NB4 (cell line): Measurements from ENCODE around the gene SFI1.

Experiments
- DNase-seq: peaks from one replicate; pipeline ENCODE4 v3.0.0; 2010; ENCODE audit warnings: low read depth
- H3K4me3 ChIP-seq: one replicate; pipeline ENCODE4 v1.5.1; 2011; ENCODE audit warnings: mild to moderate bottlenecking, low read depth, low read length, moderate library complexity
- MYC ChIP-seq: IDR thresholded peaks from 2 replicates; pipeline ENCODE4 v1.6.1; 2011; ENCODE audit warnings: low read depth, low read length
- POLR2A ChIP-seq: IDR thresholded peaks from 2 replicates; pipeline ENCODE4 v1.6.1; 2011; ENCODE audit warnings: mild to moderate bottlenecking; ENCODE audit not compliant: insufficient read length; ENCODE audit errors: extremely low read depth
- TF ChIP-seq, protein P1 (sequence below): IDR thresholded peaks from one replicate; pipeline ENCODE4 v1.5.1; 2012; ENCODE audit warnings: low read depth, low read length
- TF ChIP-seq, protein P2 (sequence below): IDR thresholded peaks from 2 replicates; pipeline ENCODE4 v1.6.1; 2011; ENCODE audit warnings: low read depth, low read length

SFI1 gene

DNA sequence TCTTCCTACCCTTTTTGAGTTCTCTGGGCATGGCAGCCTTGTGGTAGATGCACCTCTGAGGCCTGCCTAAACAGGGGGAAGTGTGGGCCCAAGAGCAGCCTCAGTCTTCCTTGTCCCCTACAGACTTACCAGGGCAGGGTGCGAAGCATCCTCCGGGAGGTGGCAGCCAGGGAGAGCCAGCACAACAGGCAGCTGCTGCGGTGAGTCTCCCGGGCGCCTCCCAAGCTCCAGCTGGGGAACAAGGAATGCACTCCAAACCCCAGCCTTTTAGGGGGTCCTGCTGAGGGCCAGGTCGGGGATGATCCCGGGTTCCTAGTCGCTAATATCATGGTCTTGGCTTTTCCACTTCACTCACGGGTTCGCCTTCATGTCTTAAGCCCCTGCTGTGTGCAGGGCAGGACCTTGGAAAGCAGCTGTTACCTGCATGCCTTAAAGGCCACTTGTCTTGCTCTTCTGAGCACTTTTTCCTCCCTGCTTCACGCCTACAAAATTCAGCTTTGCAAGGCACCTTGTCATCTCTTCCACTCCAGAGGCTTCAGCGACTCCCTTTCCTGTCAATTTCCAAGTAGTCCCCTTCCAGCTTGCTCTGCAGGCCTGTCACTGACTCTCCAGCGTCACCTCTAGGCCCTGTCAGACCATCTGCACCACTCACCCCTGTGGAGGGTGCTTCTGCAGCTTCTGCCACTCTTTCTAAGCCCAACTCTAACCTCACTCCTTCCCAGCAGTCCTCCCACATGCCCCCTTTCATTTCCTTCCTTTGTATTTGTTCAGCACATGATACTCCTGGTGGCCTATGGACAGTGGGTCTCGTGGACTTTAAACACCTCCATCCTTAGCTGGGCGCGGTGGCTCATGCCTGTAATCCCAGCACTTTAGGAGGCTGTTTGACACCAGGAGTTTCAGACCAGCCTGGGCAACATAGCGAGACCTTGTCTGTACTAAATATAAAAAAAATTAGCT is 108.7 kb downstream of the SFI1 start:
- H3K4me3 ChIP-seq, result no peak overlapping the region
- no peak for TF ChIP-seq MYC
- TF ChIP-seq, protein P1, sequence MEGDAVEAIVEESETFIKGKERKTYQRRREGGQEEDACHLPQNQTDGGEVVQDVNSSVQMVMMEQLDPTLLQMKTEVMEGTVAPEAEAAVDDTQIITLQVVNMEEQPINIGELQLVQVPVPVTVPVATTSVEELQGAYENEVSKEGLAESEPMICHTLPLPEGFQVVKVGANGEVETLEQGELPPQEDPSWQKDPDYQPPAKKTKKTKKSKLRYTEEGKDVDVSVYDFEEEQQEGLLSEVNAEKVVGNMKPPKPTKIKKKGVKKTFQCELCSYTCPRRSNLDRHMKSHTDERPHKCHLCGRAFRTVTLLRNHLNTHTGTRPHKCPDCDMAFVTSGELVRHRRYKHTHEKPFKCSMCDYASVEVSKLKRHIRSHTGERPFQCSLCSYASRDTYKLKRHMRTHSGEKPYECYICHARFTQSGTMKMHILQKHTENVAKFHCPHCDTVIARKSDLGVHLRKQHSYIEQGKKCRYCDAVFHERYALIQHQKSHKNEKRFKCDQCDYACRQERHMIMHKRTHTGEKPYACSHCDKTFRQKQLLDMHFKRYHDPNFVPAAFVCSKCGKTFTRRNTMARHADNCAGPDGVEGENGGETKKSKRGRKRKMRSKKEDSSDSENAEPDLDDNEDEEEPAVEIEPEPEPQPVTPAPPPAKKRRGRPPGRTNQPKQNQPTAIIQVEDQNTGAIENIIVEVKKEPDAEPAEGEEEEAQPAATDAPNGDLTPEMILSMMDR, result no peak
- TF ChIP-seq POLR2A, result no peak
- TF ChIP-seq, protein P2, sequence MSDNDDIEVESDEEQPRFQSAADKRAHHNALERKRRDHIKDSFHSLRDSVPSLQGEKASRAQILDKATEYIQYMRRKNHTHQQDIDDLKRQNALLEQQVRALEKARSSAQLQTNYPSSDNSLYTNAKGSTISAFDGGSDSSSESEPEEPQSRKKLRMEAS, result no peak
- DNase-seq, result peak; percentile 2

DNA sequence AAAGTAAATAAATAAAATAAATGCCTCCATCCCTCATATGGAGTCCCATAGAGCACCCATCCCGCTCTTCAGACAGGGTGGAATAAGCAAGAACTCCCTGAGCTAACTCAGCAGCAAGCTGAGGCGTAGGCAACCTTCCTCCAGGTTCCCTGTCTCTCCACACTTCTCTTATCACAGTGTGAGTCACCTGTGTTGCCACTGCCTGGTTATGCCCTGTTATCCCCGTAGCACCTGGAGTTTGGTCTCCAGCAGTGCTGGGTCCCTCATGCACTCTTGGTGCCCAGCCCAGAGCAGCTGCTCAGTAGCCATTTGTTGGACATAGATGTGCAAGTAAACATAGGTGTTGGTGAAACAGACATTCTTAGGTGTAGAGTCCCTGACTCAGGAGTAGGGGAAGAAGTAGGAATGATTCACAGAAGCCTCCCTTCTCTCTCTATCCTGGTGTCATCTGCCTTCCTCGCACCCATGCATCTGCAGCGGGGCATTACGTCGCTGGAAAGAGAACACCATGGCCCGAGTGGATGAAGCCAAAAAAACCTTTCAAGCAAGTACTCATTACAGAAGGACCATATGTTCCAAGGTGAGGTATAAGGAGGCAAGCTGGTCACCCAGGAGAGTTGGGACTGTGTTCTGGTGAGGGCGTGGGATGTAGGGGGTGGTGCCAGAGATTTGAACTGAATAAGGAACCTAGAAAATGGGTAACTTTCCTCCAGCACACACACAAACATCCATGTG is 109.7 kb downstream of the SFI1 start:
- no peak for DNase-seq

DNA sequence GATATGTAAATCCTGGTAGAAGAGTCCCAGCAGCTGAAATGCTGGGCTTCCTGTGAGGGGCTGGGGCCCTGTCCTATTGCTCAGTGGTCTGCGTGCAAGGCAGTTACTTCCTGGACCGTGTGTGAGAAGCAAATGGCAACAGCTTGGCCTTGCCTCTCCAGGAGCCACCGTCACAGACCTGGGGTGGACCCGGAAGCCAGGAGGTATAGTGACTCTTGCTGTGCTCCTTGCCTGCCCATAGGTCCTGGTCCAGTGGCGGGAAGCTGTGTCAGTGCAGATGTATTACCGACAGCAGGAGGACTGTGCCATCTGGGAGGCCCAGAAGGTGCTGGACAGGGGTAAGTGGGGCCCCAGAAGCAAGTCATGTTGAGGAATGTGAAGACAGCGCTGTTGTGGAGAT is 111.4 kb downstream of the SFI1 start:
- DNase-seq, result no peak
- TF ChIP-seq POLR2A (no peak), MYC (no peak)
- TF ChIP-seq, protein P2, result no peak
- TF ChIP-seq, protein P1, result no peak
- H3K4me3 ChIP-seq, result no peak overlapping the region

More for the DNA sequence above, 109.7 kb downstream of the SFI1 start:
- H3K4me3 ChIP-seq, result no peak overlapping the region
- TF ChIP-seq, protein P1, result no peak
- TF ChIP-seq POLR2A, result no peak

DNA sequence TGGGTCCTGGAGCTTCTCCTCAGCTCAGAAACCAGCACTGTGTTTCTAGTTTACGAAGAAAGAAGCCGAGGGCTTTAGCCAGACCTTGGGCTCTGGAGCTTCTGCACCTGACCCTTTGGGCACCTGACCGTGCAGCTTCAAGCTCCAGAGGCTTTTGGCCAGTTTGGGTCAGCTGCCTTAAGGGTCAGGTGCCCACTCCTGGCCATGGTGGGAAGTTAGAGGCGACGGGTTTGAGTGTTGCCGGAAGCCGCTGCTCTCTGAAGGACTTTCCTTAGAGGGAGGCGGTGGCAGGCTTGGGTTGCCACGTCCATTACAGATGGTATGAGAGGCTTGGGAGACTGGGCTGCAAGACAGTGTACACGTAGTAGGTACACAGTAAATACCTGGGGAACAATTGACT is 113.4 kb downstream of the SFI1 start:
- no peak for TF ChIP-seq MYC
- TF ChIP-seq, protein P1, result no peak
- no peak for TF ChIP-seq POLR2A
- TF ChIP-seq, protein P2, result no peak
- DNase-seq, result no peak
- no peak overlapping the region for H3K4me3 ChIP-seq

DNA sequence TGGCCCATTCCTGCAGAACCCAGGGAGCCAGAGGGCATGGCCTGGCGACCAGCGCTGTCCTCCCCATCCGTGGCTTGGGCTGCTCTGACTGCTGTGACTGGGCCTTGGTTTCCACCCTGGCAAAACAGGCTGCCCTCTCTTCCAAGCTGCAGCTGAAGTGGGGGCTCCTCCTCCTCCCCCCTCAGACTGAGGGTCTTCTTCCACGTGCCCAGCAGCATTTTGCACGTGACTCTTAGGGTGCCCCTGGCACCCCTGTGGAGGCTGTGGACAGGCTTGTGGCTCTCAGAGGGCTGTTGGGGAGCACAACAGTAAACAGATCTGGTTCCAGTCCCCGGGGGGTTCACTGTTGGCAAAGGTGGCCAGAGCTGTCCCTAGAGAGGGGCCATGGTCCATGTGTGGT is 114.3 kb downstream of the SFI1 start:
- no peak for TF ChIP-seq MYC
- TF ChIP-seq, protein P1, result no peak
- TF ChIP-seq POLR2A, result no peak
- TF ChIP-seq, protein P2, result no peak
- no peak for DNase-seq
- no peak overlapping the region for H3K4me3 ChIP-seq
